GM23248 (cell line): Measurements from ENCODE around the gene MAML3.

ENCODE experiments used
- EZH2 ChIP-seq: fragments of 200-600 bp; sonication (generic); IDR thresholded peaks from 2 replicates; pipeline ENCODE4 v1.6.1; 2018; ENCODE audit warnings: antibody characterized with exemption, mild to moderate bottlenecking; ENCODE audit not compliant: insufficient read depth, poor library complexity, severe bottlenecking
- EZH2phosphoT487 ChIP-seq: fragments of 200-600 bp; sonication (generic); IDR thresholded peaks from 2 replicates; pipeline ENCODE4 v1.6.1; 2018; ENCODE audit warnings: antibody characterized with exemption, moderate library complexity, mild to moderate bottlenecking, low read depth; ENCODE audit not compliant: insufficient read depth

GRCh38 chr4:140180577-140180976 is 26.6 kb upstream of the MAML3 start:
- TF ChIP-seq EZH2: no peak
- no peak for TF ChIP-seq EZH2phosphoT487
